ENCODE measurements around the gene ALDH1A3.

The ALDH1A3 gene

DNA sequence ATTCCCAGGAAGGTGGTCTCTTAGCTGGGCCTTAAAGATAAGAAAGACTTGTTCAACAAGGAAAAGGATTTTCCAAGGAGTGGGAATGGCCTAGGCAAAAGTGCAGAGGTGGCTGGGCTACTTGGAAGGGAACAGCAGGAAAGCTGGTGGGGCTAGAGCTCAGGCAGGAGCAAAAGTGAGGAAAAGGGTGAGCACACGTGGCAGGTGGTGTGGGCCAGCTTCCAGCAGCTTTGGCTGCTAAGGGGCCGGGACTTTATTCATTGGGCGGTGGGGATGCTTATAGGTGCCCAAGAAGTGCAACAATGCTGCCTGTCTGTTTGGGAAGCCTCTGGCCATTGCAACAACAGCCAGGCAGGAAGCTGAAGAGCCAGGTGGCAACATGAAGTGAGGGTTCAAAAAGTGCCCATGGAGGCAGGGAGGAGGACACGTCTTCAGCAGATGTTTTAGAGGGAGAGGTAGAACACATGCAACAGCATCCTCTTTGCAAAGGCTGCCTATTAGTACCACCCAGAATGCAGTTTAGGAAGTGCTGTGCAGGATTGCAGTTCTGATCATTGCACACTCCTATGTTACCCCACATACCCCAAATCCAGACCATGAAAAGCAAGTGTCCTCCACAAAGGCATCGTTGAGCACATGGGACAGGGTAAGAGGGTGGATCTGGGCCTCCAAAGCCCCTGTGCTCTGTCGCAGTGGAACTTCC, 13.8 kb downstream of the ALDH1A3 start:
- no peak overlapping the region for H3K4me3 ChIP-seq (ENCODE audit: insufficient read length, low read depth)
- no peak for DNase-seq (ENCODE audit: low read depth, low spot score)
- no peak overlapping the region for H3K9ac ChIP-seq (ENCODE audit: insufficient read length, low read depth)
- H3K36me3 ChIP-seq (ENCODE audit: insufficient read depth, insufficient read length, low read length) = no peaks in the 10 kb centered on the region
- no peak for TF ChIP-seq SUZ12 (IDR thresholded peaks at IDR 0.05; ENCODE audit: extremely low read depth, insufficient read depth, insufficient read length)
- TF ChIP-seq YY1 (IDR thresholded peaks at IDR 0.05; ENCODE audit: insufficient read depth, insufficient read length) = no peak
- no peak for TF ChIP-seq ZNF274 (IDR thresholded peaks at IDR 0.05; ENCODE audit: low read depth, low read length)
- H3K4me1 ChIP-seq (ENCODE audit: insufficient read depth, insufficient read length) = peaks cover 4% of the 10 kb centered on the region
- H3K27me3 ChIP-seq (ENCODE audit: insufficient read depth, insufficient read length) = no peaks in the 10 kb centered on the region
- no peaks in the 10 kb centered on the region for H3K9me3 ChIP-seq (ENCODE audit: insufficient read depth, low read length)

DNA sequence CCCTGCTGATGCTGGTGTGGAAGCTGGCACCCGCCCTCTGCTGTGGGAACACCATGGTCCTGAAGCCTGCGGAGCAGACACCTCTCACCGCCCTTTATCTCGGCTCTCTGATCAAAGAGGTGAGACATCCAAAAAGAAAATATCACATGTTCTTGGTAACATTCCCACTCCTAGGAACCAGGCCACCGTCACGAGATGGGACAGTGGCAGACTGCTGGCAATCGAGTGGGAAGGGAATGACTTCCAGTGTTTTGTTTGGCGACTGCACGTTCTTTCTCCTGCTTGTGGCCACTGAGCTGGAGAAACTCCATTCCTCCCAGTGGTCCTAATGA, 14.3 kb downstream of the ALDH1A3 start:
- Histone ChIP-seq H3K4me3 (ENCODE audit: insufficient read length, low read depth) (no peak overlapping the region), H3K36me3 (ENCODE audit: insufficient read depth, insufficient read length, low read length) (no peaks in the 10 kb centered on the region), H3K4me1 (ENCODE audit: insufficient read depth, insufficient read length) (peaks cover 4% of the 10 kb centered on the region), H3K9me3 (ENCODE audit: insufficient read depth, low read length) (no peaks in the 10 kb centered on the region), H3K27me3 (ENCODE audit: insufficient read depth, insufficient read length) (no peaks in the 10 kb centered on the region), H3K9ac (ENCODE audit: insufficient read length, low read depth) (no peak overlapping the region)
- no peak for TF ChIP-seq SUZ12 (IDR thresholded peaks at IDR 0.05; ENCODE audit: extremely low read depth, insufficient read depth, insufficient read length)
- TF ChIP-seq ZNF274 (IDR thresholded peaks at IDR 0.05; ENCODE audit: low read depth, low read length) = no peak
- TF ChIP-seq YY1 (IDR thresholded peaks at IDR 0.05; ENCODE audit: insufficient read depth, insufficient read length) = no peak
- no peak for DNase-seq (ENCODE audit: low read depth, low spot score)

- Histone ChIP-seq H3K4me1 (ENCODE audit: insufficient read depth, insufficient read length) (peaks cover 4% of the 10 kb centered on the region), H3K9me3 (ENCODE audit: insufficient read depth, low read length) (no peaks in the 10 kb centered on the region), H3K36me3 (ENCODE audit: insufficient read depth, insufficient read length, low read length) (no peaks in the 10 kb centered on the region), H3K4me3 (ENCODE audit: insufficient read length, low read depth) (no peak overlapping the region), H3K27me3 (ENCODE audit: insufficient read depth, insufficient read length) (no peaks in the 10 kb centered on the region), H3K9ac (ENCODE audit: insufficient read length, low read depth) (no peak overlapping the region)
- no peak for DNase-seq (ENCODE audit: low read depth, low spot score)
- TF ChIP-seq SUZ12 (IDR thresholded peaks at IDR 0.05; ENCODE audit: extremely low read depth, insufficient read depth, insufficient read length) = no peak
- TF ChIP-seq YY1 (IDR thresholded peaks at IDR 0.05; ENCODE audit: insufficient read depth, insufficient read length) = no peak
- TF ChIP-seq ZNF274 (IDR thresholded peaks at IDR 0.05; ENCODE audit: low read depth, low read length) = no peak
These were observed 16.1 kb downstream of the ALDH1A3 start for GRCh38 chr15:100895721-100896120.

- Histone ChIP-seq H3K27me3 (ENCODE audit: insufficient read depth, insufficient read length) (no peaks in the 10 kb centered on the region), H3K9ac (ENCODE audit: insufficient read length, low read depth) (no peak overlapping the region), H3K36me3 (ENCODE audit: insufficient read depth, insufficient read length, low read length) (no peaks in the 10 kb centered on the region), H3K9me3 (ENCODE audit: insufficient read depth, low read length) (no peaks in the 10 kb centered on the region), H3K4me1 (ENCODE audit: insufficient read depth, insufficient read length) (peaks cover 8% of the 10 kb centered on the region), H3K4me3 (ENCODE audit: insufficient read length, low read depth) (no peak overlapping the region)
- TF ChIP-seq YY1 (IDR thresholded peaks at IDR 0.05; ENCODE audit: insufficient read depth, insufficient read length) (no peak), SUZ12 (IDR thresholded peaks at IDR 0.05; ENCODE audit: extremely low read depth, insufficient read depth, insufficient read length) (no peak), ZNF274 (IDR thresholded peaks at IDR 0.05; ENCODE audit: low read depth, low read length) (no peak)
- no peak for DNase-seq (ENCODE audit: low read depth, low spot score)
These were observed 17.9 kb downstream of the ALDH1A3 start for GRCh38 chr15:100897221-100898151.

DNA sequence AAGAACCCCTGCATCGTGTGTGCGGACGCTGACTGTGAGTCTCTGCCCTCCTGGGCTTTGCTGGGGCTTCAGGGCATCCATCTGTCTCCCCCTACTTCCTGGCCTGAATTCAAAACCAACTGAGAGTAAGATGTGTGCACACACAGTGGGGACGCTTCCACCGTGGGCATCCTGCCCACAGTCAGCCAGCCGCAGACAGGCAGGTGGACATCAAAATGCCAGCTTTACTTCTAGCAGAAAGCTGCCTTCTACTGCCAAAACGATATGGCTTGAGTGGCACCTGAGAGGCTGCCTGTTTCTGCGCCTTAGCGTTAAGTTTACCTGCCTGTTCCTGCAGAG, 18.5 kb downstream of the ALDH1A3 start:
- Histone ChIP-seq H3K36me3 (ENCODE audit: insufficient read depth, insufficient read length, low read length) (no peaks in the 10 kb centered on the region), H3K4me1 (ENCODE audit: insufficient read depth, insufficient read length) (peaks cover 8% of the 10 kb centered on the region), H3K27me3 (ENCODE audit: insufficient read depth, insufficient read length) (no peaks in the 10 kb centered on the region), H3K9ac (ENCODE audit: insufficient read length, low read depth) (no peak overlapping the region), H3K4me3 (ENCODE audit: insufficient read length, low read depth) (no peak overlapping the region), H3K9me3 (ENCODE audit: insufficient read depth, low read length) (no peaks in the 10 kb centered on the region)
- no peak for DNase-seq (ENCODE audit: low read depth, low spot score)
- TF ChIP-seq SUZ12 (IDR thresholded peaks at IDR 0.05; ENCODE audit: extremely low read depth, insufficient read depth, insufficient read length) = no peak
- TF ChIP-seq ZNF274 (IDR thresholded peaks at IDR 0.05; ENCODE audit: low read depth, low read length) = no peak
- TF ChIP-seq YY1 (IDR thresholded peaks at IDR 0.05; ENCODE audit: insufficient read depth, insufficient read length) = no peak

DNA sequence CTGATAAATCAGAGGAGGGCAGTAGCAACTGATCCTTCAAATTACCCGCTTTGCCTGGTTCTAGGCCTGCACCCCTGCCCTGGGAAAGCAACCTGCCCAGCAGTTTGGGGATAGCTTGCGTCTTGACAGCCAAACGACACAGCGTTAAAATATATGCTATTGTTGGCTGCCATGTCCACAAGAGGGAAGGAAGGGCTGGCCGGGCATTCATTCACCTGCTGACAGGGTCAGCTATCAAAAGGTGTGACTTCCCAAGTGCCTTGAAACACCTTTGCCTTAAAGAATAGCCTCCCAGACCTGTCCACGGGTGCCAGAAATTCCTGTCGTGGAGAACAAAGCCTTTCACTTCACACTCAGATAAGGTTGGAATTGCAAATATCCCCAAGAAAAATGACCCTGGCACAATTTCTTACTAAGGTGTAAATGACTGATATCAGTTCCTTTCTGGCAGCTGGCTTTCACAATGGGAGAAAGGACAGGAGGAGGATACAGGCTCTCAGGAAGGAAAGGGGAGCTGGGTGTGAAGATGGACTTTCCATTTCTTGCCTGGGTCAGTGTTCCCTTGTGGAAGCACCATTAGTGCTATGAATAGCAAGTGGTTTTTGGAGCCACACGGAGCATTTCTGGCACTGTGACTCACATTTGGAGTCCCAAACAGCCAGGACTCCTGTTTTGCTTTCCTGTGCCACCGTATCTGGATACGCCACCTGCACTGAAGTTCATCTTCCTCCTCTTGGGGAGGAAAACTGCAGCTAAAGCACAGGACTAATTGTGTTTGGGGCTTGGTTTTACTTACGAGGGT, 19.2 kb downstream of the ALDH1A3 start:
- no peak overlapping the region for H3K4me3 ChIP-seq (ENCODE audit: insufficient read length, low read depth)
- peaks cover 3% of the 10 kb centered on the region; the same call in 1 of the 2 replicates for H3K9me3 ChIP-seq (ENCODE audit: insufficient read depth, low read length)
- TF ChIP-seq YY1 (IDR thresholded peaks at IDR 0.05; ENCODE audit: insufficient read depth, insufficient read length) (no peak), SUZ12 (IDR thresholded peaks at IDR 0.05; ENCODE audit: extremely low read depth, insufficient read depth, insufficient read length) (no peak), ZNF274 (IDR thresholded peaks at IDR 0.05; ENCODE audit: low read depth, low read length) (no peak)
- H3K4me1 ChIP-seq (ENCODE audit: insufficient read depth, insufficient read length) = peaks cover 8% of the 10 kb centered on the region
- no peaks in the 10 kb centered on the region for H3K27me3 ChIP-seq (ENCODE audit: insufficient read depth, insufficient read length)
- DNase-seq (ENCODE audit: low read depth, low spot score) = no peak
- no peak overlapping the region for H3K9ac ChIP-seq (ENCODE audit: insufficient read length, low read depth)
- H3K36me3 ChIP-seq (ENCODE audit: insufficient read depth, insufficient read length, low read length) = no peaks in the 10 kb centered on the region

All from NT2/D1 (cell line).